ENCODE measurements around the gene ARMC10.
"Not testable (repeated sequence)": the region's sequence is repeated elsewhere in the genome, so short reads cannot be mapped to it uniquely, and the experiment has no call there.

ARMC10 gene

GRCh38 chr7:103074519-103075336 lies at the start of gene ARMC10, which contains the start of gene FBXL13:
Gene ARMC10, plus strand, starts transcription at chr7:103075140. Its CDS starts 133 bp downstream, at chr7:103075273.
Gene FBXL13, minus strand, starts transcription at chr7:103074796.
- DNase-seq, result peak; percentile 72

GRCh38 chr7:103025341-103025740 lies 49.6 kb upstream of the ARMC10 start:
- no peak for DNase-seq

GRCh38 chr7:103031024-103031423 lies 43.9 kb upstream of the ARMC10 start:
- DNase-seq, result no peak

GRCh38 chr7:103031781-103032180 lies 43.2 kb upstream of the ARMC10 start:
- no peak for DNase-seq

DNA sequence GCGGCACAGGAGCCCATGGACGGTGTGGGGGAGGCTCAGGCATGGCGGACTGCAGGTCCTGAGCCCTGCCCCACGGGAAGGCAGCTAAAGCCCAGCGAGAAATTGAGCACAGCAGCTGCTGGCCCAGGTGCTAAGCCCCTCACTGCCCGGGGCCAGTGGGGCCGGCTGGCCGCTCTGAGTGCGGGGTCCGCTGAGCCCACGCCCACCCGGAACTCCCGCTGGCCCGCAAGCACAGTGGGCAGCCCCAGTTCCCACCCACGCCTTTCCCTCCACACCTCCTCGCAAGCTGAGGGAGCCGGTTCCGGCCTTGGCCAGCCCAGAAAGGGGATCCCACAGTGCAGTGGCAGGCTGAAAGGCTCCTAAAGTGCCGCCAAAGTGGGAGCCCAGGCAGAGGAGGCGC lies 40.6 kb upstream of the ARMC10 start:
- DNase-seq, result not testable (repeated sequence)

DNA sequence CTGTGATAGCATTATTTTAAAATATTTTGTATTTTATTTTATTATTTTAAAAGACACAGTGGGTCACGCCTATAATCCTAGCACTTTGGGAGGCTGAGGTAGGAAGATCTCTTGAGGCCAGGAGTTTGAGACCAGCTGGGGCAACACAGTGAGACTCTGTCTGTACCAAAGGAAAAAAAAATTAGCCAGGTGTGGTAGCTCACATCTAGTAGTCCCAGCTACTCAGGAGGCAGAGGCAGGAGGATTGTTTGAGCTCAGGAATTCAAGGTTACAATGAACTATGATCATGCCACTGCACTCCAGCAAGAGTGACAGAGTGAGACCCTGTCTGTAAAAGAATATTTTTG lies 37.5 kb upstream of the ARMC10 start:
- no peak for DNase-seq

DNA sequence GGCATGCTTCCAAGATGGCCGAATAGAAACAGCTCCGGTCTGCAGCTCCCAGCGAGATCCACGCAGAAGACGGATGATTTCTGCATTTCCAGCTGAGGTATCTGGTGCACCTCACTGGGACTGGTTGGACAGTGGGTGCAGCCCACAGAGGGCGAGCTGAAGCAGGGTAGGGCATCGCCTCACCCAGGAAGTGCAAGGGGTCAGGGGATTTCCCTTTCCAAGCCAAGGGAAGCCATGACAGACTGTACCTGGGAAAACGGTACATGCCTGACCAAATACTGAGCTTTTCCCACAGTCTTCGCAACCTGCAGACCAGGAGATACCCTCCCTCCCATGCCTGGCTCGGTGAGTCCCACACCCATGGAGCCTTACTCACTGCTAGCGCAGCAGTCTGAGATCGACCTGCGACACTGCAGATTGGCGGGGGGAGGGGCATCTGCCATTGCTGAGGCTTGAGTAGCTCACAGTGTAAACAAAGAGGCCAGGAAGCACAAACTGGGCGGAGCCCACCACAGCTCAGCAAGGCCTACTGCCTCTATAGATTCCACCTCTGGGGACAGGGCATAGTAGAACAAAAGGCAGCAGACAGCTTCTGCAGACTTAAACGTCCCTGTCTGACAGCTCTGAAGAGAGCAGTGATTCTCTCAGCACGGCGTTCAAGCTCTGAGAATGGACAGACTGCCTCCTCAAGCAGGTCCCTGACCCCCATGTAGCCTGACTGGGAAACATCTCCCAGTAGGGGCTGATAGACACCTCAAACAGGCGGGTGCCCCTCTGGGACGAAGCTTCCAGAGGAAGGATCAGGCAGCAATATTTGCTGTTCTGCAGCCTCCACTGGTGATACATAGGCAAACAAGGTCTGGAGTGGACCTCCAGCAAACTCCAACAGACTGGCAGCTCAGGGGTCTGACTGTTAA lies 36.9 kb upstream of the ARMC10 start:
- not testable (repeated sequence) for DNase-seq

- not testable (repeated sequence) for DNase-seq
These were observed 33.1 kb upstream of the ARMC10 start for GRCh38 chr7:103041815-103042214.

DNA sequence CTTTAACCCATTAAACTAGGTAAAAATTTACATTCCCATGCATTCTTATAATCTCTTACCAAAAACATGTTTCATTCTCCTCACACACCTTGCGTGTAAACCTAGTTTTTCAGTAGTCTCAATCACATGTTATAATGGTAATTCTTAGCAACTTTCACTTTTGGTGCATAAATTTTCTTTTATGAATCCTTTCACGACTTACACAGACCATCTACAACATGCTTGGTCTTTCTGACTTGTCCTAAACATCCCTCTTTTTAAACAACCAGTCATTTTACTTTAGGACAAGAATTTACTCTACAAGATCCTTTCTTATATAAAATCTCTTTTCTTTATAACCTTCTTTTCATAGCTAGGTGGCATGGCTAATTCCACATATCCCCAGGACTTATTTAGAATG lies 26.1 kb upstream of the ARMC10 start:
- DNase-seq, result no peak

GRCh38 chr7:103051519-103051918 lies 23.4 kb upstream of the ARMC10 start:
- no peak for DNase-seq

DNA sequence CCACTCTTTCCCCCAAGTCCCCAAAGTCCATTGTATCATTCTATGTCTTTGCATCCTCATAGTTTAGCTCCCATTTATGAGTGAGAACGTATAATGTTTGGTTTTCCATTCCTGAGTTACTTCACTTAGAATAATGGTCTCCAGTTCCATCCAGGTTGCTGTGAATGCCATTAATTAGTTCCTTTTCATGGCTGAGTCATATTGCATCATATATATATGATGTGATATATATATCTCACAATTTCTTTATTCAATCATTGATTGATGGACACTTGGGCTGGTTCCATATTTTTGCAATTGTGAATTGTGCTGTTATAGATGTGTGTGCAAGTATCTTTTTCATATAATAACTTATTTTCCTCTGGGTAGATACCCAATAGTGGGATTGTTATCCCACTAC lies 18.9 kb upstream of the ARMC10 start:
- not testable (repeated sequence) for DNase-seq

- DNase-seq, result no peak
These were observed 16.8 kb upstream of the ARMC10 start for GRCh38 chr7:103058122-103058521.

DNA sequence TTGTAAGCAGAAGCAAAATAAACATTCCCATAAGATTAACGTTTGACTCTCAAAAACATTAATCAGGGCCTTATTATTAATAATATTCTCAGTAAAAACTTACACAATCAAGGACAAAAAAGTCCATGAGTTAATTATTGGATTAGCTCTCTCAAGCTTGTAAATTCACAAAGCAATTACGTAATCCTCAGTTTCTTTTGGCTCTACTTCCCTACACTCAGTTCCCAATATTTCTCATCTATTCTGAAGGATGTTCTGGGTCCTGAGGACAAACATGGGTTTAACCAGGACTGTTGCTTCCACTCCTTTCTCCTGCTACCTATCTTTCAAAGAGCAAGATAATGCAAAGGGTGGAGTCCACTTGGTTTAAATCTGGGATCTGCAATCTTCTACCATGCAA lies 15.5 kb upstream of the ARMC10 start:
- DNase-seq, result no peak

DNA sequence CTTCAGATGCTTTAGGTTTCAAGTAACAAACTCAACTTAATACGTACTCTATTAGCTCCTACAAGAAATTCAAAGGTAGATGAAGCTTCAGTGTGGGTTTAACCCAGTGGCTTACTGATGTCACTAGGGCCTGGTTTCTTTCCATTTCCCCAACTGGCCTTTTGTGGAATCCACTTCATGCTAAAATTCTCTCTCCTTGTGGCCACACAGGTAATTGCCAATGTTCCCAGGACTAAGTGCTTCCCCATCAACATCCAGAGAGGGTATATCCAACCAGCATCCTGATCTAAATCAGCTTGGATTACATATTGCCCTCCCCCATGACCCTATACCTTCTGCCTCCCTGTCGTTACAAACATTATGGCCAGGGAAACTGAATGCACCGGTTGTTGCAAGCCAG lies 11.0 kb upstream of the ARMC10 start:
- no peak for DNase-seq

GRCh38 chr7:103065667-103066066 lies 9.3 kb upstream of the ARMC10 start:
- no peak for DNase-seq

DNA sequence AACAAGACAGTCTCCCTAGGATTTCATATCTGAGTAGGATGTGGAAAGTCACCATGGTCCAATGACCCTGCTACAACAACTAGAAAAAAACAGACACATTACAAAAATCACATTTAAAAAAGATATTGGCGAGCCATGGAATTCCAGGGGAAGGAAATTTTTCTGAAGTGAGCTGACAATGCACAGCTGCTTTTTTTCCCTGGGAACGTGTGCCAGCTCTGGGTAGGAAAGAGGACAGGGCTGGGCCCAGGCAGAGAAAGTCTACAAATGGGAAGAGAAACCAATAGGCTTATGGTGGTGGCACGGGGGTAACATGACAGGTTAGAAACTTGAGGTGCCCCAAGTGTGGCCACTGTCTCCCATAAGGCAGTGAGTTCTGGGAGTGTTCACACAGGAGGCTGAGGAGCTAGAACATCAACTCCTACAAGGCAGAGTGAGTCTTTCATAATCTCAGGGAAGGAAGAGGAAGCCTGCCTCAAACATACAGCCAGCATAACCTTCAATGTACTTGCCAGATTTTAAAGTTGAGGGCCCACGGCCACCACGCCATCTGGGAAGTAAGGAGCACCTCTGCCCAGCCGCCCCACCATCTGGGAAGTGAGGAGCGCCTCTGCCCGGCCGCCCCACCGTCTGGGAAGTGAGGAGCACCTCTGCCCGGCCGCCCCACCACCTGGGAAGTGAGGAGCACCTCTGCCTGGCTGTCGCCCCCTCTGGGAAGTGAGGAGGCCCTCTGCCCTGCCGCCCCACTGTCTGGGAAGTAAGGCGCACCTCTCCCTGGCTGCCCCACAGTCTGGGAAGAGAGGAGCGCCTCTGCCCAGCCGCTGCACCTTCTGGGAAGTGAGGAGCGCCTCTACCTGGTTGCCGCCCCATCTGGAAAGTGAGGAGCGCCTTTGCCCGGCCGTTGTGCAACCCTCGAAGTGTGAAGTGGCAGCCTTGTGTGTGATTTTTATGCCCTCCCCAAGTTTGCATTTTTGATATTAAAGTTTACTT lies 6.2 kb upstream of the ARMC10 start:
- no peak for DNase-seq

DNA sequence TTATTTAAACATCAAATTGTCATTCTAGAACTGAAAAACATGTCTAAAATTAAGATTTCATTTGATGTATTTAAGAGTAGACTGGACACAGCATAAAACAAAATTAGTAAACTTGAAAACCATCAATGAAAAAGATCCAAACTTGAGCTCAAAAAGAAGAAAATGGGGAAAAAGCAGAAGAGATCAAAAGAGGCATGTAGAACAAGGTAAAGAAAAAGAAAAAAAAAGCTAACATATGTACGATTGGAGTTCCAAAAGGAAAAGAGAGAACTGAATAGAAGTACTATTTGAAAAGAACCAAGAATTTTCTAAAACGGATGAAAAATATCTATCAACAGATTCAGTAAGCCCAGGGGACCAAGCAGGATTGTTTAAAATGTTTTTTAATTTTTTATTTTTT lies 3.9 kb upstream of the ARMC10 start:
- DNase-seq, result no peak

DNA sequence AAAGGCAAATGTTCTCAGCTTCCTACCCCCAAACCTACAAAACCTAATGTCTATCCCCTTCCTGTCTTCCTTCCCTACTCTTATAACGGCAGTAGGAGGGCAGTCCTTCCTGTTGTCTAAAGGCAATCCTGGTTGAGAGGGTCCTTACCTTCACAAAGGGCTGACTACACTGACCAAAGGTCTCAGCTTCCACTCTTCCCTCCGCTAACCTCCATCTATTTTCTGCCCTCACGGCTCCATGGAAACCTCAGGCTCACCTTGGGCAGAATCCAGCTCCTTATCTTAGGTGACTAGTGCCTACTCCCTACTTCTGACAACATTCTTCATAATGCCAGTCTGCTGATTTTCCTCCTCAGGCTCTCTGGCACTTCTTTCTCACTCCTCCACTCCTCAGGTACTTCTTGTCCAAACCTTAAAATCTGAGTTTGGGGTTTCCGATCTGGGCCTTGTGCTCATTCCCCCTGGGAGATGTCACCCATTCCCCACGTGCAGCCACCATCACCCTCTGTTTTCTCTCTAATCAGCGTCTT lies 886 bp upstream of the ARMC10 start:
- no peak for DNase-seq

DNA sequence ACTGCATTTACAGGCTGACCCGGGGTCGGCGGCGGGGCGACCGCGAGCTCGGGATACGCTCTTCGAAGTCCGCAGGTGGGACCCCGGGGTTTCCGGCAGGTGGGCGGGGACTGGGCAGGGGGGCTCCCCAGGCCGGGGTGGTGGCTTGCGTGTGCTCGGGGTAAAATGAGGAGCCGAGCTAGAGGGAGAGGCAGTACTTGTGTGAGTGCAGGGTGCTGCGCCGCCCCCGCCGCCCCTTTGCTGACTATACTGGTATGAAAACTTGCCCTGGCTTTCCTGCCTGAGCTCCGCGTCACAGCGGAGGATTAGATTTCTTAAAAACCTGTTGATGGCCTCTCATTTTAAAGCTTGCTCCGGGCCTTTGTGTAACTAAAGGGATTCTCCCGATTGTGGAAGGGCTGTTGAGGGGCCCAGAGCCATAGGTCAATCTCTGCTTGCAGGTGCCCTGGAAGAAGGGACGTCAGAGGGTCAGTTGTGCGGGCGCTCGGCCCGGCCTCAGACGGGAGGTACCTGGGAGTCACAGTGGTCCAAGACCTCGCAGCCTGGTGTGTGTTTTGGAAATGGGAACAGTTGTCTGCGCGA lies 488 bp downstream of the ARMC10 start:
- DNase-seq, result no peak

DNA sequence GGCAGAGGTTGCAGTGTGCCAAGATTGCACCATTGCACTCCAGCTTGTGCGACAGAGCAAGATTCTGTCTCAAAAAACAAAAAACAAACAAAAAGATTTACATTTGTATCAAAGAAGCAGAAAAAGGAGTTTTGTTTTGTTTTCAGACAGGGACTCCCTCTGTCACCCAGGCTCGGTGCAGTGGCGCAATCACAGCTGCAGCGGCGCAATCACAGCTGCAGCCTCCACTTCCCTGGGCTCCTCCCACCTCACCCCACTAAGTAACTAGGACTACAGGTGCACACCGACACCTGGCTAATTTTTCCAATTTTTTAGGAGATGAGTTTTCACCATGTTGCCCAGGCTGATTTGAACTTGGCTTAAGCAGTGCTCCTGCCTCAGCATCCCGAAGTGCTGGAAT lies 1.8 kb downstream of the ARMC10 start:
- no peak for DNase-seq

DNA sequence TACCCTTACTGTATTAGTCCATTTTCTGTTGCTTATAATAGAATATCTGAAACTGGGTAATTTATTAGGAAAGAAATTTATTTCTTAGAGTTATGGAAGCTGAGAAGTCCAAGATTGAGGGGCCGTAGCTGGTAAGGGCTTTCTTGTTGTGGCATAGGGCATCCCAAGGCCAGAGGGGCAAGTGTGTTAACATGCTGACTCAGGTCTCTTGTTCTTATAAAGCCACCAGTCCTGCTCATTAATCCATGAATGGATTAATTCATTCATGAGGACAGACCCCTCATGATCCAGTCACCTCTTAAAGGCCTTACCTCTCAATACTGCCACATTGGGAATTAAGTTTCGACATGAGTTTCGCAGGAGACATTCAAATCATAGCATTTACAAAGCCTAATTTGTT lies 2.4 kb downstream of the ARMC10 start:
- no peak for DNase-seq

- DNase-seq, result not testable (repeated sequence)
These were observed 3.3 kb downstream of the ARMC10 start for GRCh38 chr7:103078226-103078625.
